DOHH2 (cell line): Measurements from ENCODE around the gene XBP1.

Experiments used
- EZH2phosphoT487 ChIP-seq: fragments of 200-600 bp; sonication (generic); IDR thresholded peaks from 2 replicates; pipeline ENCODE4 v1.6.1; 2017; ENCODE audit warnings: borderline replicate concordance, mild to moderate bottlenecking, antibody characterized with exemption, low read length, moderate library complexity, mixed read lengths
- TF ChIP-seq, protein P1 (sequence below): fragments of 200-600 bp; sonication (generic); IDR thresholded peaks from one replicate; pipeline ENCODE4 v1.5.1; 2014; ENCODE audit warnings: antibody characterized with exemption, mild to moderate bottlenecking, low read depth, low read length; ENCODE audit not compliant: poor library complexity, severe bottlenecking

DNA sequence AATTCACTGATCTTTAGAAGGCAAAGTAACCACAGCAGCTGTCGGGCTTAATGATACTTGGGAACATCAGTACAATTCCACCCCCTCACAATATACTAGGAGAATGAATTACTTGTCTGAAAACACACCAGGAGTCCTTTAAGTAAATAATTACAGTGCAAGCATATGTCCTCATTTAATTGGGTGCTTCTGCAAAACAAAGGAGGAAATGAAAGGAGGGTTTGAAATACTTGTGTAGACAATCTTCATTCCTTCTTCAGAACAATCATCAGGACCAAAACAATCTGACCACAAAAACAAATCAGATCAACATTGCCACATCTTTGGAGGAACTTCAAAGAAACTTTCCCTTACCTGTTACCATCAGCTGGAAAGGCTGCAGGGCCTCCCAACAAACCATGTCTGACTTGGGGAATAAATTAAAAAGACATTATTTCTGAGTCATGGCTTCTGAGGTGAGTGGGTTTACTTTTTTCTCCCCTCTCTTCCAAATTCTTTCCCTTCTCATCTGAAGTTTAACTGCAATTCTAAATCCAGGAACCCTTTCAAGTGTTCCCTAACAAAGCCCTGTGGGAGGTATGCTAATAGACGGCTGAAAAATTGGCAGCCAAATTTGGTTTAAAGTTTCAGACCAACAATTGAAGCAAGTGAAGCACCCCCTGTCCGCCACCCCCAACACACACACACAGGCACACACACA, 40.4 kb downstream of the XBP1 start:
- TF ChIP-seq, protein P1, sequence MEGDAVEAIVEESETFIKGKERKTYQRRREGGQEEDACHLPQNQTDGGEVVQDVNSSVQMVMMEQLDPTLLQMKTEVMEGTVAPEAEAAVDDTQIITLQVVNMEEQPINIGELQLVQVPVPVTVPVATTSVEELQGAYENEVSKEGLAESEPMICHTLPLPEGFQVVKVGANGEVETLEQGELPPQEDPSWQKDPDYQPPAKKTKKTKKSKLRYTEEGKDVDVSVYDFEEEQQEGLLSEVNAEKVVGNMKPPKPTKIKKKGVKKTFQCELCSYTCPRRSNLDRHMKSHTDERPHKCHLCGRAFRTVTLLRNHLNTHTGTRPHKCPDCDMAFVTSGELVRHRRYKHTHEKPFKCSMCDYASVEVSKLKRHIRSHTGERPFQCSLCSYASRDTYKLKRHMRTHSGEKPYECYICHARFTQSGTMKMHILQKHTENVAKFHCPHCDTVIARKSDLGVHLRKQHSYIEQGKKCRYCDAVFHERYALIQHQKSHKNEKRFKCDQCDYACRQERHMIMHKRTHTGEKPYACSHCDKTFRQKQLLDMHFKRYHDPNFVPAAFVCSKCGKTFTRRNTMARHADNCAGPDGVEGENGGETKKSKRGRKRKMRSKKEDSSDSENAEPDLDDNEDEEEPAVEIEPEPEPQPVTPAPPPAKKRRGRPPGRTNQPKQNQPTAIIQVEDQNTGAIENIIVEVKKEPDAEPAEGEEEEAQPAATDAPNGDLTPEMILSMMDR: no peak
- no peak for TF ChIP-seq EZH2phosphoT487
